T-helper 22 cell (primary cell): ENCODE results near the gene MYO1D.
"Not testable (repeated sequence)": the region's sequence is repeated elsewhere in the genome, so short reads cannot be mapped to it uniquely, and the experiment has no call there.

ENCODE experiments used
- DNase-seq: peaks from one replicate; pipeline ENCODE4 v3.0.0-alpha.2; 2020; ENCODE audit warnings: low read depth

The MYO1D gene

GRCh38 chr17:32727681-32728080 lies 149.2 kb downstream of the MYO1D start:
- no peak for DNase-seq

DNA sequence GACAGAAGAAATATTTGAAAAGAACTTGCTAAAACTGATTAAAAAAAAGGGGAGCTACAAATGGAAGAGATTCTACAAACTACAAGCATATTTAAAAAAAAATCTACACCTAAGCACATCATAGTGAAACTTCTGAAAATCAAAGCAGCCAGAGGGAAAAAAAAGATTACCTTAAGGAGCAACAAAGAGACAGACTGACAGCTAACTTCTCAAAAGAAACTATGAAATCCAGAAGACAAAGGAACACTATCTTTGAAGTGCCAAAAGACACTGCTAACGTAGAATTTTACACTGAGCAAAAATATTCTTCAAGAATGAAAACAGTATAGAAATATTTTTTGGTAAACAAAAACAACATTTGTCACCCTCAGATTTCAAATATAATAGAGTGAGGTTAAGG lies 151.2 kb downstream of the MYO1D start:
- DNase-seq: no peak

DNA sequence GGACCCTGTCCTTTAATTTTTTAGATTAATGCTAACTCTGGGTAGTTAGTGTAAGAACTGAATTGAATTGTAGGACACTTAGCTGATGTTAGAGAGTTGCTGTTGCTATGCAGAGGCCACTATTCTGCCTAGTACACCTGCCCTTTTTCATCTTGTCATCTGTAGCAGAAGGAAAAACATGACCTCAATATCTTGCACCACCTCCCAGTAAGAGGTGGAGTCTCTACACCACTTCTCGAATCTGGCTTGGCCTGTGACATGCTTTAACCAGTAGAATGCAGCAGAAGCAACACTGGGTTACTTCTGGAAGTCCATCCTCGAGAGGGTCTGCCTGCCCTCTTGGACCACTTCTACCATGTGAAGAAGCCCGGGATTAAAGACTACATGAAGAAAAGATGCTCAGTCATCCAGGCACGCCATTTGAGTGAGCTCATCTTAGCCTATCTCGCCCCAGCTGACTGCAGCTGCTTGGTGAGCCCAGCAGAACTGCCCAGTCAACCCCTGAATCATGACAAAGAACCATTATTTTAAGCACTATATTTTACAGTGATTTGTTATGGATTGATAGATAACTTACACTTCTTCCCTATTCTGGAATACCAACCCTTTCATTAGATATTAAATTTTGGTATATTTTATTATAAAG lies 153.5 kb downstream of the MYO1D start:
- no peak for DNase-seq

- no peak for DNase-seq
Observed at GRCh38 chr17:32722733-32723132, 154.2 kb downstream of the MYO1D start.

GRCh38 chr17:32720671-32721070 lies 156.3 kb downstream of the MYO1D start:
- no peak for DNase-seq

DNA sequence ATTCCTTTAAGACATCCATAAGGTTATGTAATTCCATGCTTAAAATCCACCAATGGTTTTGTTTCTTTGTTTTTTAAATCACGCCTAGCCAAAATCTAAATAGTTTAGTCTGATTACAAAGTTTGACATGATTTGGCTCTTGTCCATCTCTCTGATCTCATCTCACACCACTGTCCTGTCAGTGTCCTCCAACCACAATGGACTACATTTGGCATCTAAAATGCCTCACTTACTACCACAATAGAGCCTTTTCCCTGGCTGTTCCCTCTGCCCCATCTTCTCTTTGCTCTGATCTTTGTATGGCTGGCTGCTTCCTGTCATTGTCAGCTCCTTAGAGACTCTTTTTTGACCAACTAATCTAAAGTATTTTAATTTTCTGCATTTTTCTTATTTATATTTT lies 157.2 kb downstream of the MYO1D start:
- no peak for DNase-seq

GRCh38 chr17:32714922-32715321 lies 162.0 kb downstream of the MYO1D start:
- not testable (repeated sequence) for DNase-seq

- not testable (repeated sequence) for DNase-seq
Observed at GRCh38 chr17:32714206-32714605, 162.7 kb downstream of the MYO1D start.

- DNase-seq: no peak
Observed at GRCh38 chr17:32713081-32713480, 163.8 kb downstream of the MYO1D start.

DNA sequence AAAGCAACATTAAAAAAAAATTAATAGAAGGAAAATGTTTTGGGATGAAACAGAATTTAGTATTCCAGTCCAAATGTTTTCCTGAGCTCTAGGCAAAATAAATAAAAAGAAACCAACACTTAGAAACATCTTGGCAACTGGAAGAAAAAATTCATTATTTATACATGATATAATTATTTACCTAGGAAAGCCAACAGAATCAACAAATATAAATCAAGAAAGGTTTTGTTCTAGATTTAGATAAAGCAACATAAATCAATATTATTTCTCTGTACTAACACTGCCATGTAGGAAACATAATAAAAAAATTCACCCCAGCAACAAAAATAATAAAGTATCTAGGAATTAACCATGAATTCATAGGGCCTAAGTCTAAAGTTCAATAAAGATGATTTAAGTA lies 167.4 kb downstream of the MYO1D start:
- no peak for DNase-seq

GRCh38 chr17:32701871-32702270 lies 175.1 kb downstream of the MYO1D start:
- no peak for DNase-seq

- DNase-seq: no peak
Observed at GRCh38 chr17:32699247-32699646, 177.7 kb downstream of the MYO1D start.

DNA sequence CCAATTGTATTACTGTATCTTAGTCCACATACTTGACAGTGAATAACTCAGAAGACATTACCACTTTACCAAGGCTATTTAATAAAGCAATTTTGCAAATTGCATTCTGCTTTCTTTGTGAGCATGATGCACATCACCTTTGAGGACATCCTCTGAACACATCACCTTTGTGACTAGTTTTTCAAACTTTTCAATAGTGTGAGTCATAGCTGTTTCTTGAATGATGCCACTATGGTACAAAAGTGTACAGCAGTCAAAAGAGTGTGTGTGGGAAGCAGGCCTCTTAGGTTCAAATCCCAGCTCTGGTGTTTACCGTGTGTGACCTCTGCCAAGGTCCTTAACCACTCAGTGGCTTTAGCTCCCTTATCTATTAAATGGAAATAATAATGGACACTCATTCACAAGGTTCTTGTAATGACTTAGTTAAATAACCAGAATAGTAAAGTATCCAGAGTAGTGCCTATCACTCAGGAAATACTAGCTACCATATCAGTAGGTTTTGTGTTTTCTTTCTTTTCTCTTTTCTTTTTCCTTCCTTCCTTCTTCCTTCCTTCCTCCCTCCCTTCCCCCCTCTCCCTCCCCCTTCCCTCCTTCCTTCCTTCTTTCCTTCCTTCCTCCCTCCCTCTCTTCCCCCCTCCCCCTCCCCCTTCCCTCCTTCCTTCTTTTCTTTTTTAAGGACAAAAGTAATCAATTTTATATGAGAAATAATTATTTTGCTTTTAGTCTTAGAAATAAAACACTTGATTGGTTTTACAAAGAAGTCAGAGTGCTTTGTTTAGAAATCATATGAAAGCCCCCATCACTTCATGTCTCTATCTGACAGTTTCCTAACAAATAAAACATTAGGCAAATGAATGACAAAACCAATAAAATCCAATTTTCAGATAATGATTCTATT lies 178.9 kb downstream of the MYO1D start:
- DNase-seq: no peak

- DNase-seq: no peak
Observed at GRCh38 chr17:32696426-32696825, 180.5 kb downstream of the MYO1D start.

- DNase-seq: no peak
Observed at GRCh38 chr17:32695864-32696263, 181.1 kb downstream of the MYO1D start.

DNA sequence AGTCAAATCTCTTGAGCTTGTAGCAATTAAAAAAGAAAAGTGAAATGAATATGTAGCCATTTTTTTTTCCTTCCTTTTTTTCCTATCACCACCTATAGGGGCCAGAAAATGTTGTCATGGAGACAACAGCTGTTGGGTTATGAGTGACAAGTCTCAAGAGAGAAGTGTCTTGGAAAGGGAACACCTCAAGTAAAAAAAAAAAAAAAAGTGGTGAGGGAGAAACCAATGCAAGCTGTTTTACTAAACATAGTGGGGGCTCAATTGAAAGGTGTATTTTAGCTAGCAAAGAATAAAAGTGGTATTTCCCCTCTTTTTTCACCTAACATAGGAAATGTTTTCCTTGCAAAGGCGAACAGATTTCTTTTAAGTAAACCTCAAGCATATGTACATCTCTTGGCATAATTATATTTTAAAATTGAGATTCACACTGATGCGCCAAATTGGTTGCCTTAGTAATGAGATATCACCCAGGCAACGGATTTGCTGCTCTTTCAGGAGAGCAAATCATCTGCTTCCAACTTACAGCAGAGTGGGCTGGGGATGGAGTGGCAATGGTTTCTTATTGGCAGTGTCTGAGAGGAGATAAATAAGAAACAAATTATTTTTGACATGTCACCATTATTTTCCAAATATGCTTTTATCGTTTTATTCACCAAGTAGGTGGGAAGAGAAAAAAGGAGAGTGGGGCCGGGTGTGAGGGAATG lies 183.6 kb downstream of the MYO1D start:
- no peak for DNase-seq

GRCh38 chr17:32692179-32692578 lies 184.7 kb downstream of the MYO1D start:
- no peak for DNase-seq

GRCh38 chr17:32689348-32689747 lies 187.6 kb downstream of the MYO1D start:
- no peak for DNase-seq

GRCh38 chr17:32688221-32688620 lies 188.7 kb downstream of the MYO1D start:
- DNase-seq: no peak

DNA sequence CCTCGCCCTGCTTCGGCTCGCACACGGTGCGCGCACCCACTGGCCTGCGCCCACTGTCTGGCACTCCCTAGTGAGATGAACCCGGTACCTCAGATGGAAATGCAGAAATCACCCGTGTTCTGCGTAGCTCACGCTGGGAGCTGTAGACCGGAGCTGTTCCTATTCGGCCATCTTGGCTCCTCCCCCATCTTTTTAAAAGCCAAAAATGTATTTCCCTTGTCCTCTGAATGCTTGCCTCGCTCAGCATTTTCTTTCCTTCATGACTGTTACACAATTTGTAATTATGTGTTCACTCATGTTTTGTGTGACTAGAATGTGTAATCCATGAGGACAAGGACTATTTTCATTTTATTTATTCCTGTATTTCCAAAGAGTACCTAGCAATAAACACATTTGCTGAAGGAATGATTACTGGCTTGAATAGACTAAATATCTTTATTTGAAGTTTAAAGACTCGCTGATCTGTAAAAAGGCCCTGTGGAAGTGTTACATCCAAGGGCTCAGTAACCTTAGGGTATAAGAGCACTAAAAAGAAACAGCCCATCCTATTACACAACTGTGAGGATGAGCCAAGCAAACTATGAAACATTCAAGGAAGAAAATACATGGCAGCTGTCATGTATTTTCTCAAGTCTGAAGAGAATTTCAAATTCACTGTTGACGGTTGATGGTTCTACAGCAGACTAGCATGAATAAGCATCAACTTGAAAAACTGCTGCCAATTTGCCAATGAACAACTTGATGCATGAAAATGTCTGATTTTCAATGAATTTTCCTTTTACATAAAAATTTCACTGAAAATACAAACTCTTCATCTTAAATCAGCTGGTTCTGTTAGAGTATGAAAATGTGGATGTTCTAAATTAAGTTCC lies 192.6 kb downstream of the MYO1D start:
- DNase-seq: no peak

DNA sequence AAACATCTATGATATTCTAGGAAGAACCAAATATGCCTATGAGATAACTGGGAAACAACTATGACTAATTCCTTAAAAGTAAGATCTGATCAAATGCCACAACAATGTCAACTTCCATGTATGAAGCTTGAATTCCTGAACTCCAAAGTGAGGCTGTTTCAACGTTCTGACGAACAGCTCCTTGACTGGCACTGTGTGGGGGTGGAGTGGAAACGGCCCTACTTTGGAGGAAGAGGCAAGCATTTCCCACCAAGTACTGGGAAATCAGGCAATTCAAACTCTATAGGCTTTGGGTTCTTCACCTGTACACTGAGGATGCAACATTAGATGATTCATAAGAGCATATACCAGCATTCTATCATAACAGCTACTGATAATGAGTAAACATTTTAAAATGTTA lies 203.0 kb downstream of the MYO1D start:
- no peak for DNase-seq

- no peak for DNase-seq
Observed at GRCh38 chr17:32672711-32673110, 204.2 kb downstream of the MYO1D start.
